Endothelial cell of umbilical vein (primary cell): ENCODE measurements around the gene MYOF. TPM values are rescaled to one million over a fixed set of nuclear protein-coding genes. Genes with fewer than 3 reads are reported as not detected.

Experiments used
- BruUV-seq: library from RNA; stranded (reverse); fragments of 400-500 nt; replicated peaks from 2 replicates; lab custom pipeline; 2021; lab: Mats Ljungman, UMichigan
- CTCF ChIA-PET: fragments of 300-600, 350-600 bp; sonication (Branson Sonifier 250); formaldehyde crosslinking; loops from one replicate; lab custom pipeline; 2021; ENCODE audit warnings: antibody characterized with exemption, inconsistent platforms; lab: Charles Lee
- POLR2A ChIA-PET: fragments of 300-600, 350-600 bp; sonication (Branson Sonifier 250); formaldehyde crosslinking; loops from one replicate; lab custom pipeline; 2021; ENCODE audit warnings: antibody characterized with exemption, inconsistent platforms; lab: Charles Lee
- DNase-seq: peaks from one replicate; pipeline ENCODE4 v3.0.0-alpha.2; 2011; ENCODE audit warnings: low read depth, low spot score
- FAIRE-seq: peaks from 2 replicates; lab custom pipeline; 2011; peaks lifted over from hg19 to GRCh38; lab: Jason Lieb, UNC
- H2AFZ ChIP-seq: 2 replicates; pipeline ENCODE4 v1.6.0; 2012; ENCODE audit warnings: low read depth, low read length, control low read depth, inconsistent platforms
- H3K27ac ChIP-seq: 2 replicates; pipeline ENCODE4 v1.5.1; 2011; ENCODE audit warnings: low read depth, mild to moderate bottlenecking, control low read depth, low read length, moderate library complexity; ENCODE audit not compliant: insufficient read depth
- H3K27me3 ChIP-seq, 2 experiments: 2 replicates each; pipeline versions ENCODE4 v1.6.0 to v1.6.1; 2011; ENCODE audit warnings: low read length in 2 of 2, mixed read lengths in 1 of 2; ENCODE audit not compliant: control insufficient read depth in 2 of 2, insufficient read depth in 2 of 2
- H3K36me3 ChIP-seq, 2 experiments: 2 replicates in 1 of 2; 3 replicates in 1 of 2; pipeline ENCODE4 v1.5.1; 2011; ENCODE audit warnings: low read length in 2 of 2, mild to moderate bottlenecking in 1 of 2, moderate library complexity in 1 of 2; ENCODE audit not compliant: control insufficient read depth in 2 of 2, insufficient read depth in 2 of 2; ENCODE audit errors: extremely low read depth in 1 of 2
- H3K4me1 ChIP-seq: 3 replicates; pipeline ENCODE4 v1.5.1; 2011; ENCODE audit warnings: mild to moderate bottlenecking, low read length; ENCODE audit not compliant: control insufficient read depth, insufficient read depth; ENCODE audit errors: extremely low read depth
- H3K4me2 ChIP-seq: 2 replicates; pipeline ENCODE4 v1.6.1; 2011; ENCODE audit warnings: low read length, control low read depth, mixed read lengths; ENCODE audit not compliant: insufficient read depth
- H3K4me3 ChIP-seq, 3 experiments: fragments of 200-600 bp in 1 of 3; sonication (generic), shearing (Covaris generic) in 1 of 3; replicated peaks in 1 of 3; 2 replicates each; pipeline ENCODE4 v1.5.1; 2011 to 2016; ENCODE audit warnings: control low read depth in 3 of 3, low read length in 3 of 3, mild to moderate bottlenecking in 2 of 3, inconsistent platforms in 1 of 3, low read depth in 1 of 3, moderate library complexity in 1 of 3; ENCODE audit not compliant: insufficient read depth in 1 of 3
- H3K79me2 ChIP-seq: 2 replicates; pipeline ENCODE4 v1.6.0; 2012; ENCODE audit warnings: low read length, inconsistent platforms; ENCODE audit not compliant: control insufficient read depth, insufficient read depth
- H3K9ac ChIP-seq: replicated peaks from 2 replicates; pipeline ENCODE3; 2011; ENCODE audit warnings: low read length, control low read depth; ENCODE audit not compliant: insufficient read depth; ENCODE audit errors: extremely low read depth
- H3K9me1 ChIP-seq: replicated peaks from 3 replicates; pipeline ENCODE4 v1.6.0; 2011; ENCODE audit warnings: mild to moderate bottlenecking, low read length; ENCODE audit not compliant: control insufficient read depth, insufficient read depth; ENCODE audit errors: extremely low read depth
- H3K9me3 ChIP-seq: replicated peaks from 2 replicates; pipeline ENCODE4 v1.5.1; 2012; ENCODE audit warnings: low read length, inconsistent platforms; ENCODE audit not compliant: control insufficient read depth, insufficient read depth
- H4K20me1 ChIP-seq: replicated peaks from 2 replicates; pipeline ENCODE3; 2011; ENCODE audit warnings: mild to moderate bottlenecking, low read length; ENCODE audit not compliant: control insufficient read depth, insufficient read depth; ENCODE audit errors: extremely low read depth
- EZH2 ChIP-seq: IDR thresholded peaks from 2 replicates; pipeline ENCODE4 v1.6.1; 2012; ENCODE audit warnings: borderline replicate concordance, low read depth, mild to moderate bottlenecking, moderate library complexity, low read length, inconsistent platforms; ENCODE audit not compliant: severe bottlenecking
- FOS ChIP-seq: IDR thresholded peaks from 2 replicates; pipeline ENCODE4 v1.6.1; 2011; ENCODE audit warnings: mild to moderate bottlenecking, low read length, moderate library complexity, borderline replicate concordance; ENCODE audit not compliant: insufficient read depth
- GATA2 ChIP-seq: IDR thresholded peaks from 2 replicates; pipeline ENCODE4 v1.7.0; 2011; ENCODE audit warnings: low read depth, mild to moderate bottlenecking, moderate library complexity, mixed read lengths, low read length; ENCODE audit not compliant: insufficient read length, insufficient read depth
- JUN ChIP-seq: IDR thresholded peaks from 2 replicates; pipeline ENCODE4 v1.6.1; 2011; ENCODE audit warnings: borderline replicate concordance, low read depth; ENCODE audit not compliant: insufficient read length, insufficient read depth
- MYC ChIP-seq: IDR thresholded peaks from one replicate; pipeline ENCODE4 v1.6.1; 2011; ENCODE audit warnings: mild to moderate bottlenecking, low read depth, low read length
- POLR2A ChIP-seq: IDR thresholded peaks from 2 replicates; pipeline ENCODE4 v1.6.1; 2012; ENCODE audit warnings: low read depth, mild to moderate bottlenecking, control low read depth, low read length
- POLR2AphosphoS5 ChIP-seq: IDR thresholded peaks from 2 replicates; pipeline ENCODE4 v1.6.1; 2012; ENCODE audit warnings: low read depth, mild to moderate bottlenecking, control low read depth, low read length, moderate library complexity; ENCODE audit not compliant: insufficient read depth
- dilution Hi-C: fragments of 300-500 bp; cut with MboI; formaldehyde crosslinking; loops from one replicate; pipeline ENCODE4 v1.15.0; 2019; ENCODE audit warnings: low sequenced_read_pairs; ENCODE audit not compliant: extremely low pct_ligation_motif_present
- intact Hi-C: fragments of 100-400 bp; cut with micrococcal nuclease; formaldehyde crosslinking; loops from one replicate; pipeline ENCODE4 v1.10.0; 2022
- polyA plus RNA-seq, 4 experiments: library from polyadenylated mRNA; depleted of rRNA in 3 of 4; stranded (reverse) in 3 of 4; unstranded in 1 of 4; fragments of >200 nt; gene quantifications; 2 replicates each; pipeline versions ENCODE4 v1.2.1 to v1.2.3, GENCODE V29; 2011 to 2012; ENCODE audit warnings: missing spikeins in 1 of 4
- total RNA-seq: library from RNA; stranded (reverse); gene quantifications from 2 replicates; pipeline ENCODE4 v1.2.3, GENCODE V29; 2021
- TF ChIP-seq, protein P1 (sequence below): IDR thresholded peaks from 2 replicates; pipeline ENCODE4 v1.6.1; 2011; ENCODE audit not compliant: insufficient read depth, insufficient read length
- TF ChIP-seq, protein P2 (sequence below), 2 donors: IDR thresholded peaks; 1 replicate in 1 of 2; 2 replicates in 1 of 2; pipeline ENCODE4 v1.5.1; 2011; ENCODE audit warnings: low read length in 2 of 2, mild to moderate bottlenecking in 2 of 2, moderate library complexity in 2 of 2, control low read depth in 1 of 2, inconsistent platforms in 1 of 2, low read depth in 1 of 2; ENCODE audit not compliant: insufficient read depth in 1 of 2; ENCODE audit errors: extremely low read depth in 1 of 2

The MYOF gene
- total and polyA plus RNA-seq, 2 donors (not counting 3 experiments of a cell fraction or from before 2014, with no cell fraction given): 98.4 to 379 TPM

DNA sequence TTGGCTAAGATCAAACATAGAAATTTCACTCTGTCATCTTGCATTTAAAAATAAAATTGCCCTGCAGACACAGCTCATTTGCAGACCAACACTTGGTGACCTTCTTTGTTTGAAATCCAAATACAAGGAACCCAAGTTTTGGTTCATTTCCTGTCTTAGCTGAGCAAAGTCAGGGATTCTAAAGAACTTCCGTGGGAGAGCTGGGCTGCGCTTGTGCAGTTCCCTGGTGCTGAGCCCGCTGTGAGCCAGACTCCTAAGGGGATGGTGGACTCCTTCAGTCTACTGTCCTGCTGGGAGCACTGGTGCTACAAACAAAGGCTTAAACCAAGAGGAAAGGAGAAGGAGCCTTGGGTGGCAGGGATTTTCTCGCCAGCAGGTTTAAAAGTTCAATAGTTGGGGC, 60.0 kb downstream of the MYOF start:
- no TSS peak for BruUV-seq
- DNase-seq (peak; percentile 82), FAIRE-seq (peak; percentile 96)
- Histone ChIP-seq H3K4me3 (no peak overlapping the region), H3K27ac (peak overlapping the region; percentile 54), H3K9ac (peak overlapping the region; percentile 24), H3K9me3 (no peaks in the 10 kb centered on the region), H2AFZ (no peak overlapping the region), H3K36me3 (peaks cover 7 to 28% of the 10 kb centered on the region in 2 experiments), H3K9me1 (no peaks in the 10 kb centered on the region), H3K79me2 (peaks cover 50% of the 10 kb centered on the region), H3K27me3 (no peaks in the 10 kb centered on the region), H3K4me2 (peak overlapping the region; percentile 38), H4K20me1 (no peaks in the 10 kb centered on the region), H3K4me1 (peaks cover 30% of the 10 kb centered on the region)
- dilution Hi-C loops (no loop called here), intact Hi-C loops (loop anchor here (1.0 kb wide), 1 partner anchor 14 kb away; no protein-coding TSS in a partner anchor)
- ChIA-PET CTCF (interaction anchor here (0.9 to 1.5 kb wide), 6 partner anchors 9 to 89 kb away, joined by 3 to 6 read pairs (median 3); partner anchors contain the start of gene MYOF), POLR2A (interaction anchor here (1.0 kb wide), 1 partner anchor 16 kb away, joined by 5 read pairs; no protein-coding TSS in a partner anchor)
- TF ChIP-seq MYC (no peak), FOS (no peak), EZH2 (no peak), POLR2A (no peak), JUN (no peak), GATA2 (no peak), POLR2AphosphoS5 (no peak)
- TF ChIP-seq, protein P1, sequence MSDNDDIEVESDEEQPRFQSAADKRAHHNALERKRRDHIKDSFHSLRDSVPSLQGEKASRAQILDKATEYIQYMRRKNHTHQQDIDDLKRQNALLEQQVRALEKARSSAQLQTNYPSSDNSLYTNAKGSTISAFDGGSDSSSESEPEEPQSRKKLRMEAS: no peak
- TF ChIP-seq, protein P2, sequence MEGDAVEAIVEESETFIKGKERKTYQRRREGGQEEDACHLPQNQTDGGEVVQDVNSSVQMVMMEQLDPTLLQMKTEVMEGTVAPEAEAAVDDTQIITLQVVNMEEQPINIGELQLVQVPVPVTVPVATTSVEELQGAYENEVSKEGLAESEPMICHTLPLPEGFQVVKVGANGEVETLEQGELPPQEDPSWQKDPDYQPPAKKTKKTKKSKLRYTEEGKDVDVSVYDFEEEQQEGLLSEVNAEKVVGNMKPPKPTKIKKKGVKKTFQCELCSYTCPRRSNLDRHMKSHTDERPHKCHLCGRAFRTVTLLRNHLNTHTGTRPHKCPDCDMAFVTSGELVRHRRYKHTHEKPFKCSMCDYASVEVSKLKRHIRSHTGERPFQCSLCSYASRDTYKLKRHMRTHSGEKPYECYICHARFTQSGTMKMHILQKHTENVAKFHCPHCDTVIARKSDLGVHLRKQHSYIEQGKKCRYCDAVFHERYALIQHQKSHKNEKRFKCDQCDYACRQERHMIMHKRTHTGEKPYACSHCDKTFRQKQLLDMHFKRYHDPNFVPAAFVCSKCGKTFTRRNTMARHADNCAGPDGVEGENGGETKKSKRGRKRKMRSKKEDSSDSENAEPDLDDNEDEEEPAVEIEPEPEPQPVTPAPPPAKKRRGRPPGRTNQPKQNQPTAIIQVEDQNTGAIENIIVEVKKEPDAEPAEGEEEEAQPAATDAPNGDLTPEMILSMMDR (IDR thresholded peaks at IDR 0.05; ENCODE audit: extremely low read depth in 1 of 2, insufficient read depth in 1 of 2, low read depth in 1 of 2, low read length in 2 of 2): no peak
